Measurements from ENCODE around the gene SMIM5.

GRCh38 chr17:75681289-75681688, 48.1 kb downstream of the SMIM5 start:
- TF ChIP-seq CTCF (IDR thresholded peaks at IDR 0.05; ENCODE audit: low read length) (no peak), EZH2 (optimal IDR thresholded peaks at IDR 0.05; ENCODE audit: low read depth, low read length) (no peak)

All from MM.1S (cell line).